NB4 (cell line): ENCODE measurements around the gene NCOR1.

ENCODE experiments used
- POLR2A ChIP-seq: IDR thresholded peaks from 2 replicates; pipeline ENCODE4 v1.6.1; 2011; ENCODE audit warnings: mild to moderate bottlenecking; ENCODE audit not compliant: insufficient read length; ENCODE audit errors: extremely low read depth
- TF ChIP-seq, protein P1 (sequence below): IDR thresholded peaks from one replicate; pipeline ENCODE4 v1.5.1; 2012; ENCODE audit warnings: low read depth, low read length
- TF ChIP-seq, protein P2 (sequence below): IDR thresholded peaks from 2 replicates; pipeline ENCODE4 v1.6.1; 2011; ENCODE audit warnings: low read depth, low read length

DNA sequence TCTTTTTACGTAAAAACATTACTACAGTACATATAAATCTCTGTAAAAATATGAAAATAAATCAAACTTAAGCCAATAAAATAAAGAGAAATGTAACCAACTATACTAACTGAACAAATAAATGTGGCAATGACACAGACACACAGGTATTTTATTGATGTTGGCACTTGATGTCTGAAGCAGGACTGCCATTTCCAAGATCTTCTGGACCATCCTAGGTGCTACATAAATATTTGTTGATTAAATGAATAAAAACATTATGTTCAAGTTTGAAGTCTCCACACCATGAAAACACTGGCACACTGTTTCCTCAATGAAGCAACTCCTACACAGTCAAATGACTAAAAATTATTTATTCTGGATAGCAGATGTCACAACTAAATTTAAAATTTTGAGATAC is 106.9 kb downstream of the NCOR1 start:
- TF ChIP-seq, protein P1, sequence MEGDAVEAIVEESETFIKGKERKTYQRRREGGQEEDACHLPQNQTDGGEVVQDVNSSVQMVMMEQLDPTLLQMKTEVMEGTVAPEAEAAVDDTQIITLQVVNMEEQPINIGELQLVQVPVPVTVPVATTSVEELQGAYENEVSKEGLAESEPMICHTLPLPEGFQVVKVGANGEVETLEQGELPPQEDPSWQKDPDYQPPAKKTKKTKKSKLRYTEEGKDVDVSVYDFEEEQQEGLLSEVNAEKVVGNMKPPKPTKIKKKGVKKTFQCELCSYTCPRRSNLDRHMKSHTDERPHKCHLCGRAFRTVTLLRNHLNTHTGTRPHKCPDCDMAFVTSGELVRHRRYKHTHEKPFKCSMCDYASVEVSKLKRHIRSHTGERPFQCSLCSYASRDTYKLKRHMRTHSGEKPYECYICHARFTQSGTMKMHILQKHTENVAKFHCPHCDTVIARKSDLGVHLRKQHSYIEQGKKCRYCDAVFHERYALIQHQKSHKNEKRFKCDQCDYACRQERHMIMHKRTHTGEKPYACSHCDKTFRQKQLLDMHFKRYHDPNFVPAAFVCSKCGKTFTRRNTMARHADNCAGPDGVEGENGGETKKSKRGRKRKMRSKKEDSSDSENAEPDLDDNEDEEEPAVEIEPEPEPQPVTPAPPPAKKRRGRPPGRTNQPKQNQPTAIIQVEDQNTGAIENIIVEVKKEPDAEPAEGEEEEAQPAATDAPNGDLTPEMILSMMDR, result no peak
- TF ChIP-seq POLR2A, result no peak
- TF ChIP-seq, protein P2, sequence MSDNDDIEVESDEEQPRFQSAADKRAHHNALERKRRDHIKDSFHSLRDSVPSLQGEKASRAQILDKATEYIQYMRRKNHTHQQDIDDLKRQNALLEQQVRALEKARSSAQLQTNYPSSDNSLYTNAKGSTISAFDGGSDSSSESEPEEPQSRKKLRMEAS, result no peak
